GM12872 (cell line): ENCODE data around the gene MAGI2.
A peak's percentile ranks its signal among the peaks of the same experiment; 100 is the strongest.

Experiments
- CTCF ChIP-seq: IDR thresholded peaks from 3 replicates; pipeline ENCODE4 v1.5.1; 2011; ENCODE audit warnings: low read depth, mild to moderate bottlenecking, low read length, moderate library complexity; ENCODE audit not compliant: insufficient read depth

Gene MAGI2

GRCh38 chr7:78609281-78609680 lies 844.2 kb downstream of the MAGI2 start:
- no peak for TF ChIP-seq CTCF

GRCh38 chr7:78607099-78607498 lies 846.4 kb downstream of the MAGI2 start:
- peak; percentile 45; the same call in 2 of the 3 replicates for TF ChIP-seq CTCF

- TF ChIP-seq CTCF, result no peak
Observed at GRCh38 chr7:78605119-78605518, 848.3 kb downstream of the MAGI2 start.

- TF ChIP-seq CTCF, result no peak
Observed at GRCh38 chr7:78601728-78602127, 851.7 kb downstream of the MAGI2 start.

GRCh38 chr7:78594156-78594555 lies 859.3 kb downstream of the MAGI2 start:
- no peak for TF ChIP-seq CTCF

- no peak for TF ChIP-seq CTCF
Observed at GRCh38 chr7:78588393-78588792, 865.1 kb downstream of the MAGI2 start.

GRCh38 chr7:78587443-78588044 lies 865.9 kb downstream of the MAGI2 start:
- peak; percentile 23; the same call in 1 of the 3 replicates for TF ChIP-seq CTCF
